ENCODE measurements around the gene C1orf35.

Gene C1orf35

DNA sequence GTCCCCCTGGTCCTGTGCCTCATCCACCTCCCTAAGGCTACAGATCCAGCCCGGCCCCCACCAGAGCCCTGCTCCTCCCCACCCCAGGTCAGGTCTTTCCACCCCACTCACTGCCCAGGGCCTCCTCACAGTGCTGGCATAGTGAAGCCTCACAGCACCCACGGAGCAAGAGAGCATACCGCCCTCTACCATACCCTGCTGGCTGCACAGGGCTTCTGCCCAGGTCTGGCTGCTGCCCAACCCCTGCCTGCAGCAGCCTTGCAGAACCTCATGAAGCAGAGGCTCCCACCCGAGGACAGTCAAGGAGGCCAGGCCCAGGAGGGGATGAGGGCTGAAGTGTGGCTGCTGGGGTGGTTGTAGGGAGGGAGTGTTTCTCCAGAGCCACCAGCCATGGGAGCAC is 40.3 kb downstream of the C1orf35 start:
- no peak for DNase-seq

DNA sequence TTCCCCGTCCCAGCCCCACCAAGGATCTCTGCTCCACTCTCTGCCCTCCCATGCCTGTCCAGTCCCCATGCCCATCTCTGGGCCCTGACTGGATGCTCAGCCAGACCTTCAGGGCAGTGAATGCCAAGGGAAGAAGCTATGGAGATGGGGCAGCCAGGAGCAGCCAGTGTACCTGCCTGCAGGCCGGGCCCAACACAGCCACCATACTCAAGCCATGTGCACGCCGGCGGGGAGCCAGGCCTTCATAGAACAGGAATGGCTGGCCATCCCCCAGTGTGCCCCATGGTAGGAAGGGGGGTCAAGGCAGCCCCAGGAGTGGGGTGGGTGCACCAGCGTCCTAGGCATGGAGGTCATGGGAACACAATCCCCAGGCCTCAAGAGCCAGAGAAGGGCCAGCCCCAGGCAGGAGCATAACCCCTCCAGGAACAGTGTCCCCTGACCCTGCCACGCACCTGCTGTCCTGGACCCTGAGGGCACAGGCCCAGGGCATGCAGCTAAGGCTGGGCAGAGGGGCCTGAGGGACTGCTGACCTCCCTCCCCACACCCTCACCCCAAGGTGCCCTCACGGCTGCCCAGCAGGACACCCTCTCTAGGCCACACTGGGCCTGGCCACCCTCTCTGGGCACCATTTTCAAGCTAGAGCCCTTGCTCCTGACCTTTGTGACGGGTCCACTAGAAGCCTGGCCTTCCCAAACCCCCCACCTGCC is 40.9 kb downstream of the C1orf35 start:
- no peak for DNase-seq

DNA sequence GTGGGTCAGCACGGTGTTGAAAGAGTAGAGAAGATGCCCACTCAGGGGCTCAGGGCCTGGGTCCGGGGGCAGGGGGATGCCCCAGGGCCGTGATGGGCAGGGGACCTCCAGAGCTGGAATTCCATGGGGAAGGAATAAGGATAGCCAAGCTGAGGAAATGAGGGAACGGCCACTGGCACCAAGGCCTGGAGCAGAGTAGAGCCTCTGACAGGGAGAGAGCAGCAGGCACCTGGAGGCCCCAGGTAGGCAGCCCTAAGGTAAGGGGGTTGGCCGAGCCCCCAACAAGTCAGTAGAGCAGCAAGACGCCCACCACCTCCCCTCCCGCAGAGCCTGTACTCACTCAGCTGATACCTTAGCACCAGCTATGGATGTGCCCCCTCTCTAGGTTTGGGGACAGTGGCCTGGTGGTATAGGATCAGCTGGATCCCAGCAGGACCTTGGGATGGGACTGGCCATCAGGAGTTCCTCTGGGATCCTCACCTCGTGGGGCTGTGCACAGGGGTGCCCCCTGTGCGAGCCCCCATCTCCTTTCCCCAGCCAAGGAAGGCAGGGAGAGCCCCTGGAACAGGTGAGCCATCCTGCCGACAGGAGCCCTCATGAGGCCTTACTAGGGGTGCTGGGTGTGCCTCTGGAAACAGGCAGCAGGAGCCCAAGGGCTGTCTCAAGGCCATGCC is 41.6 kb downstream of the C1orf35 start:
- no peak for DNase-seq

DNA sequence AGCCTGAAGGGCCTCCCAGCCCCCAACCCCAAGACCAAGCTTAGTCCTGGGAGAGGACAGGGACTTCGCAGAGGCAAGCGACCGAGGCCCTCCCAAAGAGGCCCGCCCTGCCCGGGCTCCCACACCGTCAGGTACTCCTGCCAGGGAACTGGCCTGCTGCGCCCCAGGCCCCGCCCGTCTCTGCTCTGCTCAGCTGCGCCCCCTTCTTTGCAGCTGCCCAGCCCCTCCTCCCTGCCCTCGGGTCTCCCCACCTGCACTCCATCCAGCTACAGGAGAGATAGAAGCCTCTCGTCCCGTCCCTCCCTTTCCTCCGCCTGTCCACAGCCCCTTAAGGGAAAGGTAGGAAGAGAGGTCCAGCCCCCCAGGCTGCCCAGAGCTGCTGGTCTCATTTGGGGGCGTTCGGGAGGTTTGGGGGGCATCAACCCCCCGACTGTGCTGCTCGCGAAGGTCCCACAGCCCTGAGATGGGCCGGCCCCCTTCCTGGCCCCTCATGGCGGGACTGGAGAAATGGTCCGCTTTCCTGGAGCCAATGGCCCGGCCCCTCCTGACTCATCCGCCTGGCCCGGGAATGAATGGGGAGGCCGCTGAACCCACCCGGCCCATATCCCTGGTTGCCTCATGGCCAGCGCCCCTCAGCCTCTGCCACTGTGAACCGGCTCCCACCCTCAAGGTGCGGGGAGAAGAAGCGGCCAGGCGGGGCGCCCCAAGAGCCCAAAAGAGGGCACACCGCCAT is 42.5 kb downstream of the C1orf35 start:
- no peak for DNase-seq

DNA sequence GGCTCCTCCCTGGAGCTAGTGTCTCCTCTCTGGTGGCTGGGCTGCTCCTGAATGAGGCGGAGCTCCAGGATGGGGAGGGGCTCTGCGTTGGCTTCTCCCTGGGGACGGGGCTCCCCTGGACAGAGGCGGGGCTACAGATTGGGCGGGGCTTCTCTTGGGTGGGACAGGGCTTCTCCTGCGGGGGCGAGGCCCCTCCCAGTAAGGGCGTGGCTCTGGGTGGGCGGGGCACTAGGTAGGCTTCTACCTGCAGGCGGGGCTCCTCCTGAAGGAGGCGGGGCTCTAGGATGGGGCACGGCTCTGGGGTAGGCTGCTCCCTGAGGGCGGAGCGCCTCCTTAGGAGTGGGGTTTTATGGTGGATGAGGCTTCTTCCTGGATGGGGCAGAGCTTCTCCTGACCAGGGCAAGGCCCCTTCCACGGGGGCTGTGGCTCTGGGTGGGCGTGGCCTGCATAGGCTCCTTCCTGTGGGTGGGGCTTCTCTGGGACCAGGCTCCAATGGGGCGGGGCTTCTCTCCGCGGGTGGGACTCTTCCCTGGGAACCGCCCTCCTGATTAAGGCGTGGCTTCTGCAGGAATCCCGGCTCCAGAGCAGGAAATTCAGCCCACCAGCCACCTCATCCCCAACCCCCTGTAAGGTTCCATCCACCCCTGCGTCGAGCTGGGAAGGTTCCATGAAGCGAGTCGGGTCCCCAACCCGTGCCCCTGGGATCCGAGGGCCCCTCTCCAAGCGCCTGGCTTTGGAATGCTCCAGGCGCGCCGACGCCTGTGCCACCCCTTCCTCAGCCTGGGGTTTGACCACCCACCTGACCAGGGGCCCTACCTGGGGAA is 43.3 kb downstream of the C1orf35 start:
- no peak for DNase-seq

DNA sequence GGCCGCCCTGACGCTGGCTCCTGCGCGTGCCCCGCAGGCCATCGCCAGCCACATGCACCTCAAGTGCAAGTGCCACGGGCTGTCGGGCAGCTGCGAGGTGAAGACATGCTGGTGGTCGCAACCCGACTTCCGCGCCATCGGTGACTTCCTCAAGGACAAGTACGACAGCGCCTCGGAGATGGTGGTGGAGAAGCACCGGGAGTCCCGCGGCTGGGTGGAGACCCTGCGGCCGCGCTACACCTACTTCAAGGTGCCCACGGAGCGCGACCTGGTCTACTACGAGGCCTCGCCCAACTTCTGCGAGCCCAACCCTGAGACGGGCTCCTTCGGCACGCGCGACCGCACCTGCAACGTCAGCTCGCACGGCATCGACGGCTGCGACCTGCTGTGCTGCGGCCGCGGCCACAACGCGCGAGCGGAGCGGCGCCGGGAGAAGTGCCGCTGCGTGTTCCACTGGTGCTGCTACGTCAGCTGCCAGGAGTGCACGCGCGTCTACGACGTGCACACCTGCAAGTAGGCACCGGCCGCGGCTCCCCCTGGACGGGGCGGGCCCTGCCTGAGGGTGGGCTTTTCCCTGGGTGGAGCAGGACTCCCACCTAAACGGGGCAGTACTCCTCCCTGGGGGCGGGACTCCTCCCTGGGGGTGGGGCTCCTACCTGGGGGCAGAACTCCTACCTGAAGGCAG is 44.0 kb downstream of the C1orf35 start:
- DNase-seq: peak; percentile 49

DNA sequence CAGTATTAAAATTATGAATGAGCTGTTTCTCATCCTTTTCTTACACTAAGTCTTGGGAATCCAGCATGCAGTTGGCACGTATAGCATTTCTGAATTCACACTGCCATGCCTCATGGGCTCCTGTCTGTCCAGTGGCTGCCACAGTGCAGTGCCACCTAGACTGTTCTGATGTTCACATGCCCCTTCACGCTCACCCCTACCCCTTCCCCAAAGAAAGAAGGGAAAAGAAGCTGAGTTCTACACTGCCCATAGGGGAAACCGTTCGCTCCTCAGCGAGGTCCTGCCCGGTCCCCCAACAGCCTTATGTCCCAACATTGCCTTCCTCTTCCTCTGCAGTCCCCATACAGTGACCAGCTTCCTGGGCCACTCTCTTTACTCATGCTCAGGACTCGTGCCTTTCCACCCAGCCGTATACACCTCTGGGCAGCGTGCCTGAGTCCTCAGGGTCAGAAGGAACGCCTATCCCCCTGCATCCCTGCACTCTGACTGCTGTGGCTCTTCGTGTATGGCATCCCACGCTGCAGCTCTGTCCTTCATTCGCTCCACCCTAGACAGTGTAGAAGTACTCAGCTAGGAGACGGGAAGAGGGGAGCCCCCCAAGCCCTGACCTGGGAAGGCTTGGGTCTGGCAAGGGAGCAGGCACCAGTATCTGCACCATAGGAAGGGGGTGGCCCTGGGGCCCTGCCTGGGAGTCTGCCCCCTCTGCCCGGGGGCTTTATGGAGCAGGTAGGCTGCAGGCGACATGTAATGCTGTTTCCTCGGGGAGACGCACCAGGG is 44.8 kb downstream of the C1orf35 start:
- DNase-seq: no peak

Measured in retina (tissue), 1 donor.